ENCODE measurements around the gene ASB7.

DNA sequence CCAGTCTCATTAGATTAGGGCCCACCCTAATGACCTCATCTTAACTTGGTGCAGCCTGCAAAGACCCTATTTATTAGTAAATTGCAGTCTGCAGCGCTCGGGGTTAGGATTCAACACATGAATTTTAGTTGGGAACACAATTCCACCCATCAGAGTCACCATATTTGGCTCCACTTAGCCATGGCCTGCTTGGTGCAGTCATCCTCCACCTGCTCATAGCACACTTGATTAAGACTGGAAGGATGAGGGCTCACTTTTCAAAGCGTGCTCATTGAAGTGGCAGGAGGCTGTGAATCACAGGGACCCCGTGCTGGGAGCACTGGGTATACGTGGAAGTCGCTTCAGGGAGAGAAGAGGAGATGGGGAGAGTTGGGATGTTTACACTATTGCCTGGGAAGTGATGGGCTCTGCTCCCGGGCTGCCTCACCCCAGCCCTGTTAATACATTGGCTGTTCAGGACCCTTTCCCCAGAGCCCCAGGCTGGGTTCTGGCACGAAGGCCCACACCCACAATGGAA is 68.2 kb downstream of the ASB7 start:
- TF ChIP-seq, protein P1, sequence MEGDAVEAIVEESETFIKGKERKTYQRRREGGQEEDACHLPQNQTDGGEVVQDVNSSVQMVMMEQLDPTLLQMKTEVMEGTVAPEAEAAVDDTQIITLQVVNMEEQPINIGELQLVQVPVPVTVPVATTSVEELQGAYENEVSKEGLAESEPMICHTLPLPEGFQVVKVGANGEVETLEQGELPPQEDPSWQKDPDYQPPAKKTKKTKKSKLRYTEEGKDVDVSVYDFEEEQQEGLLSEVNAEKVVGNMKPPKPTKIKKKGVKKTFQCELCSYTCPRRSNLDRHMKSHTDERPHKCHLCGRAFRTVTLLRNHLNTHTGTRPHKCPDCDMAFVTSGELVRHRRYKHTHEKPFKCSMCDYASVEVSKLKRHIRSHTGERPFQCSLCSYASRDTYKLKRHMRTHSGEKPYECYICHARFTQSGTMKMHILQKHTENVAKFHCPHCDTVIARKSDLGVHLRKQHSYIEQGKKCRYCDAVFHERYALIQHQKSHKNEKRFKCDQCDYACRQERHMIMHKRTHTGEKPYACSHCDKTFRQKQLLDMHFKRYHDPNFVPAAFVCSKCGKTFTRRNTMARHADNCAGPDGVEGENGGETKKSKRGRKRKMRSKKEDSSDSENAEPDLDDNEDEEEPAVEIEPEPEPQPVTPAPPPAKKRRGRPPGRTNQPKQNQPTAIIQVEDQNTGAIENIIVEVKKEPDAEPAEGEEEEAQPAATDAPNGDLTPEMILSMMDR (conservative IDR thresholded peaks at IDR 0.05): no peak
- no peak for TF ChIP-seq EZH2 (IDR thresholded peaks at IDR 0.05; ENCODE audit: low read depth)

Data from PC-9 (cell line).